HEK293 (cell line): Measurements from ENCODE around the gene APH1A.

Experiments used
- ATF2 ChIP-seq: fragments of 450-650 bp; formaldehyde crosslinking; IDR thresholded peaks from 2 replicates; pipeline ENCODE4 v1.5.1; 2016; ENCODE audit warnings: missing biosample characterization, missing genetic modification characterization, low read depth
- GLI4 ChIP-seq: fragments of 450-650 bp; formaldehyde crosslinking; IDR thresholded peaks from 2 replicates; pipeline ENCODE4 v1.5.1; 2016; ENCODE audit warnings: missing biosample characterization, missing genetic modification characterization
- HOXA7 ChIP-seq: sonication (generic); formaldehyde crosslinking; IDR thresholded peaks from 2 replicates; pipeline ENCODE4 v1.8.1; 2022; ENCODE audit warnings: missing genetic modification reagents, borderline replicate concordance
- INSM2 ChIP-seq: fragments of 450-650 bp; formaldehyde crosslinking; IDR thresholded peaks from 2 replicates; pipeline ENCODE4 v1.5.1; 2016; ENCODE audit warnings: missing biosample characterization, missing genetic modification characterization
- KLF10 ChIP-seq: fragments of 450-650 bp; IDR thresholded peaks from 2 replicates; pipeline ENCODE4 v1.5.1; 2018; ENCODE audit warnings: missing biosample characterization, mild to moderate bottlenecking, missing genetic modification characterization
- PRDM1 ChIP-seq: fragments of 450-650 bp; formaldehyde crosslinking; IDR thresholded peaks from 2 replicates; pipeline ENCODE4; 2016; ENCODE audit warnings: missing biosample characterization, missing genetic modification characterization
- RBAK ChIP-seq: fragments of 450-650 bp; formaldehyde crosslinking; IDR thresholded peaks from 2 replicates; pipeline ENCODE4 v1.5.1; 2016; ENCODE audit warnings: missing biosample characterization, missing genetic modification characterization
- SCRT2 ChIP-seq: fragments of 450-650 bp; formaldehyde crosslinking; IDR thresholded peaks from 2 replicates; pipeline ENCODE4 v1.5.1; 2016; ENCODE audit warnings: missing biosample characterization, missing genetic modification characterization
- SP7 ChIP-seq: fragments of 450-650 bp; formaldehyde crosslinking; IDR thresholded peaks from 2 replicates; pipeline ENCODE4 v1.5.1; 2016; ENCODE audit warnings: missing biosample characterization, missing genetic modification characterization
- TRIM28 ChIP-seq: IDR thresholded peaks from 2 replicates; pipeline ENCODE4 v1.6.1; 2011; ENCODE audit warnings: low read length, control low read depth, borderline replicate concordance
- ZBTB20 ChIP-seq: fragments of 450-650 bp; formaldehyde crosslinking; IDR thresholded peaks from 2 replicates; pipeline ENCODE4 v1.5.1; 2016; ENCODE audit warnings: missing biosample characterization, missing genetic modification characterization
- ZFHX2 ChIP-seq: fragments of 450-650 bp; formaldehyde crosslinking; conservative IDR thresholded peaks from 2 replicates; pipeline ENCODE4 v1.5.1; 2016; ENCODE audit warnings: missing biosample characterization, missing genetic modification characterization
- ZFP37 ChIP-seq: fragments of 450-650 bp; formaldehyde crosslinking; IDR thresholded peaks from 2 replicates; pipeline ENCODE4 v1.5.1; 2016; ENCODE audit warnings: missing biosample characterization, missing genetic modification characterization
- ZFP41 ChIP-seq: fragments of 450-650 bp; formaldehyde crosslinking; IDR thresholded peaks from 2 replicates; pipeline ENCODE4 v1.5.1; 2016; ENCODE audit warnings: missing biosample characterization, missing genetic modification characterization, borderline replicate concordance
- ZNF10 ChIP-seq: fragments of 450-650 bp; formaldehyde crosslinking; IDR thresholded peaks from 2 replicates; pipeline ENCODE4 v1.5.1; 2017; ENCODE audit warnings: missing biosample characterization, missing genetic modification characterization
- ZNF138 ChIP-seq: fragments of 450-650 bp; formaldehyde crosslinking; IDR thresholded peaks from 2 replicates; pipeline ENCODE4 v1.5.1; 2016; ENCODE audit warnings: missing biosample characterization, missing genetic modification characterization, borderline replicate concordance
- ZNF148 ChIP-seq: fragments of 450-650 bp; formaldehyde crosslinking; IDR thresholded peaks from 2 replicates; pipeline ENCODE4 v1.5.0; 2017; ENCODE audit warnings: missing biosample characterization, missing genetic modification characterization, borderline replicate concordance
- ZNF18 ChIP-seq: fragments of 450-650 bp; formaldehyde crosslinking; IDR thresholded peaks from 2 replicates; pipeline ENCODE4 v1.5.1; 2016; ENCODE audit warnings: missing biosample characterization, missing genetic modification characterization
- ZNF184 ChIP-seq: fragments of 450-650 bp; IDR thresholded peaks from 2 replicates; pipeline ENCODE4 v1.5.1; 2018; ENCODE audit warnings: missing biosample characterization, mild to moderate bottlenecking, missing genetic modification characterization
- ZNF280D ChIP-seq: fragments of 450-650 bp; formaldehyde crosslinking; IDR thresholded peaks from 2 replicates; pipeline ENCODE4 v1.5.1; 2016; ENCODE audit warnings: missing biosample characterization, missing genetic modification characterization
- ZNF292 ChIP-seq: fragments of 450-650 bp; formaldehyde crosslinking; IDR thresholded peaks from 2 replicates; pipeline ENCODE4 v1.5.1; 2016; ENCODE audit warnings: low read depth, missing biosample characterization, missing genetic modification characterization, borderline replicate concordance
- ZNF366 ChIP-seq: fragments of 450-650 bp; formaldehyde crosslinking; conservative IDR thresholded peaks from 2 replicates; pipeline ENCODE4 v1.5.1; 2016; ENCODE audit warnings: missing biosample characterization, missing genetic modification characterization
- ZNF394 ChIP-seq: fragments of 450-650 bp; formaldehyde crosslinking; IDR thresholded peaks from 2 replicates; pipeline ENCODE4 v1.5.1; 2016; ENCODE audit warnings: missing biosample characterization, missing genetic modification characterization, mild to moderate bottlenecking, moderate library complexity, borderline replicate concordance
- ZNF433 ChIP-seq: fragments of 450-650 bp; formaldehyde crosslinking; IDR thresholded peaks from 2 replicates; pipeline ENCODE4 v1.5.1; 2016; ENCODE audit warnings: missing biosample characterization, missing genetic modification characterization, low read depth
- ZNF585B ChIP-seq: fragments of 450-650 bp; formaldehyde crosslinking; IDR thresholded peaks from 2 replicates; pipeline ENCODE4 v1.5.1; 2016; ENCODE audit warnings: missing biosample characterization, missing genetic modification characterization
- ZNF701 ChIP-seq: fragments of 450-650 bp; formaldehyde crosslinking; IDR thresholded peaks from 2 replicates; pipeline ENCODE4 v1.5.1; 2016; ENCODE audit warnings: missing biosample characterization, missing genetic modification characterization
- ZNF777 ChIP-seq: fragments of 450-650 bp; formaldehyde crosslinking; IDR thresholded peaks from 2 replicates; pipeline ENCODE4 v1.5.1; 2017; ENCODE audit warnings: missing biosample characterization, missing genetic modification characterization, borderline replicate concordance
- ZNF830 ChIP-seq: fragments of 450-650 bp; IDR thresholded peaks from 2 replicates; pipeline ENCODE4 v1.5.0; 2018; ENCODE audit warnings: missing biosample characterization, missing genetic modification characterization, low read depth, mild to moderate bottlenecking, moderate library complexity
- ZSCAN4 ChIP-seq: fragments of 450-650 bp; formaldehyde crosslinking; IDR thresholded peaks from 2 replicates; pipeline ENCODE4 v1.5.1; 2017; ENCODE audit warnings: missing biosample characterization, missing genetic modification characterization

Gene APH1A

GRCh38 chr1:150234566-150235293 is 34.1 kb downstream of the APH1A start (continued):
- TF ChIP-seq ZNF777 (tag by site-specific recombination), result no peak
- peak; percentile 56; the same call in 1 of the 2 replicates for TF ChIP-seq ZNF394 (tag by site-specific recombination)
- no peak for TF ChIP-seq ZNF10 (tag by site-specific recombination)
- no peak for TF ChIP-seq ZNF184 (tag by site-specific recombination)
- no peak for TF ChIP-seq ZNF701 (tag by site-specific recombination)
- no peak for TF ChIP-seq ZFP41 (tag by site-specific recombination)
- no peak for TF ChIP-seq ZNF433 (tag by site-specific recombination)
- TF ChIP-seq ZNF148, result no peak
- TF ChIP-seq SP7, result peak; percentile 84
- no peak for TF ChIP-seq ZSCAN4
- peak; percentile 72; the same call in 1 of the 2 replicates for TF ChIP-seq ZBTB20 (tag by site-specific recombination)
- no peak for TF ChIP-seq ZNF18
- TF ChIP-seq ZFHX2 (tag by site-specific recombination), result no peak
- TF ChIP-seq ZNF292 (tag by site-specific recombination), result no peak
- TF ChIP-seq GLI4 (tag by site-specific recombination), result no peak
- no peak for TF ChIP-seq ZNF138 (tag by site-specific recombination)
- TF ChIP-seq SCRT2, result no peak
- TF ChIP-seq INSM2 (tag by site-specific recombination), result no peak
- TF ChIP-seq HOXA7 (CRISPR knock-in tag), result no peak
- TF ChIP-seq RBAK (tag by site-specific recombination), result no peak
- TF ChIP-seq ATF2 (tag by site-specific recombination), result no peak
- TF ChIP-seq PRDM1, result no peak
- TF ChIP-seq ZNF585B (tag by site-specific recombination), result no peak
- no peak for TF ChIP-seq ZNF830 (tag by site-specific recombination)
- TF ChIP-seq ZNF280D (tag by site-specific recombination), result no peak
- TF ChIP-seq ZNF366, result peak; percentile 63
- 0 out of 2 replicates have a peak, but pooled peaks have one; percentile 54 for TF ChIP-seq ZFP37
- no peak; the same call in 1 of the 2 replicates for TF ChIP-seq KLF10 (tag by site-specific recombination)
- 0 out of 2 replicates have a peak, but pooled peaks have one; percentile 38 for TF ChIP-seq TRIM28
